Inflammatory macrophage treated with lipopolysaccharide for 1 hour (primary cell): ENCODE results near the gene PTPRN2.
"Not testable (repeated sequence)": the region's sequence is repeated elsewhere in the genome, so short reads cannot be mapped to it uniquely, and the experiment has no call there.

Experiments
- DNase-seq, 2 donors: peaks; one replicate each; pipeline ENCODE4 v3.0.0-alpha.2; 2020 to 2022

Gene PTPRN2

GRCh38 chr7:158530800-158531609, 56.6 kb downstream of the PTPRN2 start:
- no peak for DNase-seq

- no peak for DNase-seq
These were observed 58.2 kb downstream of the PTPRN2 start for GRCh38 chr7:158529181-158530096.

GRCh38 chr7:158527915-158528502, 59.6 kb downstream of the PTPRN2 start:
- no peak for DNase-seq

GRCh38 chr7:158527495-158527894, 60.1 kb downstream of the PTPRN2 start:
- no peak for DNase-seq

GRCh38 chr7:158527038-158527437, 60.6 kb downstream of the PTPRN2 start:
- DNase-seq = no peak

- no peak for DNase-seq
These were observed 61.1 kb downstream of the PTPRN2 start for GRCh38 chr7:158526531-158526930.

- no peak for DNase-seq
These were observed 61.8 kb downstream of the PTPRN2 start for GRCh38 chr7:158525648-158526484.

GRCh38 chr7:158524749-158525635, 62.6 kb downstream of the PTPRN2 start:
- DNase-seq = no peak

- DNase-seq = not testable (repeated sequence)
These were observed 63.3 kb downstream of the PTPRN2 start for GRCh38 chr7:158524286-158524685.

- DNase-seq = not testable (repeated sequence)
These were observed 63.7 kb downstream of the PTPRN2 start for GRCh38 chr7:158523877-158524276.

- DNase-seq = not testable (repeated sequence)
These were observed 64.3 kb downstream of the PTPRN2 start for GRCh38 chr7:158523165-158523856.

GRCh38 chr7:158521795-158522194, 65.8 kb downstream of the PTPRN2 start:
- not testable (repeated sequence) for DNase-seq

GRCh38 chr7:158520825-158521224, 66.8 kb downstream of the PTPRN2 start:
- no peak for DNase-seq

- DNase-seq = peak; percentile 35 to 52
These were observed 67.9 kb downstream of the PTPRN2 start for GRCh38 chr7:158519633-158520174.

GRCh38 chr7:158518980-158519632, 68.5 kb downstream of the PTPRN2 start:
- no peak for DNase-seq

GRCh38 chr7:158517571-158517970, 70.1 kb downstream of the PTPRN2 start:
- no peak for DNase-seq

GRCh38 chr7:158517072-158517471, 70.6 kb downstream of the PTPRN2 start:
- DNase-seq = no peak

GRCh38 chr7:158516524-158516923, 71.1 kb downstream of the PTPRN2 start:
- DNase-seq = no peak

GRCh38 chr7:158512869-158513268, 74.8 kb downstream of the PTPRN2 start:
- no peak for DNase-seq

- no peak for DNase-seq
These were observed 75.6 kb downstream of the PTPRN2 start for GRCh38 chr7:158512042-158512441.
